ENCODE data around the gene PODXL2.

The PODXL2 gene

DNA sequence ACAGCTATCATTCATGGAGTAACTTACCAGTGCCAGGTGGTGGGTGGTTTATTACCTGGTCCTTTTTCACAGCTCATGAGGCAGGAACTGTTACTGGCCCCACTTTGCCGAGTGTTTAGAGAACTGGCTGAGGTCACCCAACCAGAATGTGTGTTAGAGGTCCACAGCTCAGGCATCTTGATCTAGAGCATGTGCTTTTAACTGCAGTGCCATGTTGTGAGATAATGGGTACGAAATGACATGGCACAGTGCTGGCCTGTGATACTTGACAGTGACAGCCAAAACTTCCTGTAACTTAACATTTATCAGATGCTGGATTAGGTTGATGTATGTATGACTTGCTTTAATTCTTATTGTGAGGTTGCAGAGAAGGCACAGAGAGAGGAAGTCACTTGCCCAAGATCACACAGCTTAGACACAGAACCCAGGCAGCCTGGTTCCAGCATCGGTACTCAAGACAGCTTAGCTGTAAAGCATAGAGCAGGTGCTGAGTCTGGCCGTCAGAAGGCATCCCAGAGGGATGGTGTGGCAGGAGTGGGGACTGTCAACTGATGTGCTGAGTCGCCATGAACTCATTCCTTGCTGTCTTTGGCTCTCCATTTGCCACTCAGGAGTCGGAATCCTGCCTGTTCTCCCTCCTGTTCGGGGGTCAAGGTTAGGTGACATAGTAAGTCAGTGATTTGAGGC is 21.2 kb upstream of the PODXL2 start:
- DNase-seq (ENCODE audit: low read depth in 1 of 2, low spot score in 1 of 2), result no peak
- TF ChIP-seq, protein P1, sequence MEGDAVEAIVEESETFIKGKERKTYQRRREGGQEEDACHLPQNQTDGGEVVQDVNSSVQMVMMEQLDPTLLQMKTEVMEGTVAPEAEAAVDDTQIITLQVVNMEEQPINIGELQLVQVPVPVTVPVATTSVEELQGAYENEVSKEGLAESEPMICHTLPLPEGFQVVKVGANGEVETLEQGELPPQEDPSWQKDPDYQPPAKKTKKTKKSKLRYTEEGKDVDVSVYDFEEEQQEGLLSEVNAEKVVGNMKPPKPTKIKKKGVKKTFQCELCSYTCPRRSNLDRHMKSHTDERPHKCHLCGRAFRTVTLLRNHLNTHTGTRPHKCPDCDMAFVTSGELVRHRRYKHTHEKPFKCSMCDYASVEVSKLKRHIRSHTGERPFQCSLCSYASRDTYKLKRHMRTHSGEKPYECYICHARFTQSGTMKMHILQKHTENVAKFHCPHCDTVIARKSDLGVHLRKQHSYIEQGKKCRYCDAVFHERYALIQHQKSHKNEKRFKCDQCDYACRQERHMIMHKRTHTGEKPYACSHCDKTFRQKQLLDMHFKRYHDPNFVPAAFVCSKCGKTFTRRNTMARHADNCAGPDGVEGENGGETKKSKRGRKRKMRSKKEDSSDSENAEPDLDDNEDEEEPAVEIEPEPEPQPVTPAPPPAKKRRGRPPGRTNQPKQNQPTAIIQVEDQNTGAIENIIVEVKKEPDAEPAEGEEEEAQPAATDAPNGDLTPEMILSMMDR (IDR thresholded peaks at IDR 0.05; ENCODE audit: insufficient read depth, low read length), result no peak
- TF ChIP-seq GABPA (IDR thresholded peaks at IDR 0.05; ENCODE audit: low read depth), result no peak
- TF ChIP-seq, protein P2, sequence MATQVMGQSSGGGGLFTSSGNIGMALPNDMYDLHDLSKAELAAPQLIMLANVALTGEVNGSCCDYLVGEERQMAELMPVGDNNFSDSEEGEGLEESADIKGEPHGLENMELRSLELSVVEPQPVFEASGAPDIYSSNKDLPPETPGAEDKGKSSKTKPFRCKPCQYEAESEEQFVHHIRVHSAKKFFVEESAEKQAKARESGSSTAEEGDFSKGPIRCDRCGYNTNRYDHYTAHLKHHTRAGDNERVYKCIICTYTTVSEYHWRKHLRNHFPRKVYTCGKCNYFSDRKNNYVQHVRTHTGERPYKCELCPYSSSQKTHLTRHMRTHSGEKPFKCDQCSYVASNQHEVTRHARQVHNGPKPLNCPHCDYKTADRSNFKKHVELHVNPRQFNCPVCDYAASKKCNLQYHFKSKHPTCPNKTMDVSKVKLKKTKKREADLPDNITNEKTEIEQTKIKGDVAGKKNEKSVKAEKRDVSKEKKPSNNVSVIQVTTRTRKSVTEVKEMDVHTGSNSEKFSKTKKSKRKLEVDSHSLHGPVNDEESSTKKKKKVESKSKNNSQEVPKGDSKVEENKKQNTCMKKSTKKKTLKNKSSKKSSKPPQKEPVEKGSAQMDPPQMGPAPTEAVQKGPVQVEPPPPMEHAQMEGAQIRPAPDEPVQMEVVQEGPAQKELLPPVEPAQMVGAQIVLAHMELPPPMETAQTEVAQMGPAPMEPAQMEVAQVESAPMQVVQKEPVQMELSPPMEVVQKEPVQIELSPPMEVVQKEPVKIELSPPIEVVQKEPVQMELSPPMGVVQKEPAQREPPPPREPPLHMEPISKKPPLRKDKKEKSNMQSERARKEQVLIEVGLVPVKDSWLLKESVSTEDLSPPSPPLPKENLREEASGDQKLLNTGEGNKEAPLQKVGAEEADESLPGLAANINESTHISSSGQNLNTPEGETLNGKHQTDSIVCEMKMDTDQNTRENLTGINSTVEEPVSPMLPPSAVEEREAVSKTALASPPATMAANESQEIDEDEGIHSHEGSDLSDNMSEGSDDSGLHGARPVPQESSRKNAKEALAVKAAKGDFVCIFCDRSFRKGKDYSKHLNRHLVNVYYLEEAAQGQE (IDR thresholded peaks at IDR 0.05; ENCODE audit: insufficient replicate concordance, low read depth), result no peak
- TF ChIP-seq POLR2AphosphoS5 (IDR thresholded peaks at IDR 0.05; ENCODE audit: low read depth), result peak; percentile 21; the same call in 1 of the 2 replicates
- no peaks in the 10 kb centered on the region for H3K27me3 ChIP-seq (ENCODE audit: insufficient read depth, poor library complexity, severe bottlenecking)
- H3K27ac ChIP-seq (replicated peaks), result no peak overlapping the region
- H3K4me3 ChIP-seq (replicated peaks; ENCODE audit: insufficient read depth, low read length), result no peak overlapping the region

- DNase-seq (ENCODE audit: low read depth in 1 of 2, low spot score in 1 of 2), result no peak
- Histone ChIP-seq H3K27ac (replicated peaks) (no peak overlapping the region), H3K27me3 (ENCODE audit: insufficient read depth, poor library complexity, severe bottlenecking) (no peaks in the 10 kb centered on the region), H3K4me3 (replicated peaks; ENCODE audit: insufficient read depth, low read length) (no peak overlapping the region)
- peak; percentile 10; the same call in 1 of the 2 replicates for TF ChIP-seq POLR2AphosphoS5 (IDR thresholded peaks at IDR 0.05; ENCODE audit: low read depth)
- TF ChIP-seq, protein P1 (IDR thresholded peaks at IDR 0.05; ENCODE audit: insufficient read depth, low read length), result no peak
Measured at GRCh38 chr3:127608362-127608718, 20.6 kb upstream of the PODXL2 start.

DNA sequence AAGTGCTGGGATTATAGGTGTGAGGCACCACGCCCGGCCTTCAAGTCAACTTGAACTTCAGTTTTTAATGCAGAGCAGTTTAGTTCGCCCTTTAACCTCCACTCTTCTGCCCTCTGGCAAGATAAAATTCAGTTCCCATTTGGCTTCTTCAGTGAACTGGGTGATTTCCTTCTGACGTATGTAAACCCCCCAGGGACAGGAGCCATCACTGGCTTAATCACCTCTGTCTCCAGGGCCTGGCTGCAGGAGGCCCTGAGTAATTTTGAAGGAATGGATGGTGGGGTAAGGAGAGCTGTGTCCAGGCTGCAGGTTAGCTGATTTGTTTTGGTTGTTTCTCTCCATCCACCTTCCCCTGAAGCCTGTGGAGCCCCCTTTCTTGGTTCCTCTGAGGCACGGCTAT is 18.9 kb upstream of the PODXL2 start:
- Histone ChIP-seq H3K27me3 (ENCODE audit: insufficient read depth, poor library complexity, severe bottlenecking) (no peaks in the 10 kb centered on the region), H3K27ac (replicated peaks) (no peak overlapping the region), H3K4me3 (replicated peaks; ENCODE audit: insufficient read depth, low read length) (no peak overlapping the region)
- DNase-seq (ENCODE audit: low read depth in 1 of 2, low spot score in 1 of 2), result no peak
- TF ChIP-seq SPI1 (IDR thresholded peaks at IDR 0.05; ENCODE audit: borderline replicate concordance, low read depth) (no peak), POLR2AphosphoS5 (IDR thresholded peaks at IDR 0.05; ENCODE audit: low read depth) (no peak), GABPA (IDR thresholded peaks at IDR 0.05; ENCODE audit: low read depth) (no peak)
- TF ChIP-seq, protein P2 (IDR thresholded peaks at IDR 0.05; ENCODE audit: insufficient replicate concordance, low read depth), result no peak
- TF ChIP-seq, protein P1 (IDR thresholded peaks at IDR 0.05; ENCODE audit: insufficient read depth, low read length), result no peak

GRCh38 chr3:127611251-127611650 is 17.7 kb upstream of the PODXL2 start:
- TF ChIP-seq GABPA (IDR thresholded peaks at IDR 0.05; ENCODE audit: low read depth), result no peak
- TF ChIP-seq, protein P2 (IDR thresholded peaks at IDR 0.05; ENCODE audit: insufficient replicate concordance, low read depth), result no peak
- TF ChIP-seq, protein P1 (IDR thresholded peaks at IDR 0.05; ENCODE audit: insufficient read depth, low read length), result no peak
- TF ChIP-seq SPI1 (IDR thresholded peaks at IDR 0.05; ENCODE audit: borderline replicate concordance, low read depth), result no peak
- no peak for TF ChIP-seq POLR2AphosphoS5 (IDR thresholded peaks at IDR 0.05; ENCODE audit: low read depth)
- H3K27ac ChIP-seq (replicated peaks), result no peak overlapping the region
- no peak for DNase-seq (ENCODE audit: low read depth in 1 of 2, low spot score in 1 of 2)
- no peaks in the 10 kb centered on the region for H3K27me3 ChIP-seq (ENCODE audit: insufficient read depth, poor library complexity, severe bottlenecking)
- H3K4me3 ChIP-seq (replicated peaks; ENCODE audit: insufficient read depth, low read length), result no peak overlapping the region

Data from HL-60 (cell line).